GM19467 (cell line): ENCODE measurements around the gene ITGB5.
"Not testable (repeated sequence)": the region's sequence is repeated elsewhere in the genome, so short reads cannot be mapped to it uniquely, and the experiment has no call there.

Experiments
- ATAC-seq: cut with Tn5 transposase; IDR thresholded peaks from one replicate; pipeline ENCODE4 v1.9.1; 2021; ENCODE audit warnings: mild to moderate bottlenecking, moderate library complexity; ENCODE audit not compliant: unreplicated experiment

Gene ITGB5

GRCh38 chr3:124759666-124760401 is 127.3 kb downstream of the ITGB5 start:
- no peak for ATAC-seq

GRCh38 chr3:124758851-124759635 is 128.1 kb downstream of the ITGB5 start:
- ATAC-seq = no peak

- ATAC-seq = not testable (repeated sequence)
Observed at GRCh38 chr3:124757926-124758325, 129.2 kb downstream of the ITGB5 start.

GRCh38 chr3:124752051-124752450 is 135.1 kb downstream of the ITGB5 start:
- no peak for ATAC-seq

- ATAC-seq = no peak
Observed at GRCh38 chr3:124751501-124751900, 135.7 kb downstream of the ITGB5 start.

- not testable (repeated sequence) for ATAC-seq
Observed at GRCh38 chr3:124749877-124750276, 137.3 kb downstream of the ITGB5 start.

- no peak for ATAC-seq
Observed at GRCh38 chr3:124748560-124749198, 138.5 kb downstream of the ITGB5 start.

GRCh38 chr3:124747111-124747981 is 139.8 kb downstream of the ITGB5 start:
- no peak for ATAC-seq

GRCh38 chr3:124745756-124746155 is 141.4 kb downstream of the ITGB5 start:
- no peak for ATAC-seq

- no peak for ATAC-seq
Observed at GRCh38 chr3:124741027-124741426, 146.1 kb downstream of the ITGB5 start.

- no peak for ATAC-seq
Observed at GRCh38 chr3:124731760-124732159, 155.4 kb downstream of the ITGB5 start.

- no peak for ATAC-seq
Observed at GRCh38 chr3:124730941-124731297, 156.2 kb downstream of the ITGB5 start.

GRCh38 chr3:124730129-124730940 is 156.8 kb downstream of the ITGB5 start, which contains the start of gene UMPS:
Gene UMPS (plus strand): TSS chr3:124730452. CDS start chr3:124730472, 20 bp downstream.
- peak; percentile 98 for ATAC-seq

GRCh38 chr3:124722589-124722988 is 164.6 kb downstream of the ITGB5 start:
- no peak for ATAC-seq

GRCh38 chr3:124714223-124714853 is 172.8 kb downstream of the ITGB5 start:
- no peak for ATAC-seq
